Ovary (tissue), 3 donors: ENCODE measurements around the gene CD72.
"Not testable (repeated sequence)": the region's sequence is repeated elsewhere in the genome, so short reads cannot be mapped to it uniquely, and the experiment has no call there.

Source experiments
- CTCF ChIP-seq, 3 donors: fragments of 450-650 bp in 2 of 3; fragments of 200-600 bp in 1 of 3; IDR thresholded peaks; one replicate each; pipeline versions ENCODE4 v1.5.1 to v1.8.0; 2016 to 2022; ENCODE audit warnings: antibody characterized with exemption in 3 of 3, mild to moderate bottlenecking in 1 of 3
- POLR2A ChIP-seq: fragments of 450-650 bp; IDR thresholded peaks from one replicate; pipeline ENCODE4 v1.6.1; 2017; ENCODE audit warnings: antibody characterized with exemption, mild to moderate bottlenecking, moderate library complexity
- donor health status: DM: no; HTN: no; CAD: no.

- not testable (repeated sequence) for TF ChIP-seq CTCF (IDR thresholded peaks at IDR 0.05); POLR2A
Observed at GRCh38 chr9:35645736-35646135, 27.5 kb upstream of the CD72 start.
